Inflammatory macrophage (primary cell): ENCODE measurements around the gene KRT16.
A peak's percentile ranks its signal among the peaks of the same experiment; 100 is the strongest.
"Not testable (repeated sequence)": the region's sequence is repeated elsewhere in the genome, so short reads cannot be mapped to it uniquely, and the experiment has no call there.

Source experiments
- DNase-seq, 2 donors: peaks; one replicate each; pipeline ENCODE4 v3.0.0-alpha.2; 2020 to 2022

The KRT16 gene

GRCh38 chr17:41582061-41582968 lies 30.3 kb downstream of the KRT16 start:
- DNase-seq = not testable (repeated sequence)

- no peak for DNase-seq
Measured at GRCh38 chr17:41581366-41582060, 31.1 kb downstream of the KRT16 start.

DNA sequence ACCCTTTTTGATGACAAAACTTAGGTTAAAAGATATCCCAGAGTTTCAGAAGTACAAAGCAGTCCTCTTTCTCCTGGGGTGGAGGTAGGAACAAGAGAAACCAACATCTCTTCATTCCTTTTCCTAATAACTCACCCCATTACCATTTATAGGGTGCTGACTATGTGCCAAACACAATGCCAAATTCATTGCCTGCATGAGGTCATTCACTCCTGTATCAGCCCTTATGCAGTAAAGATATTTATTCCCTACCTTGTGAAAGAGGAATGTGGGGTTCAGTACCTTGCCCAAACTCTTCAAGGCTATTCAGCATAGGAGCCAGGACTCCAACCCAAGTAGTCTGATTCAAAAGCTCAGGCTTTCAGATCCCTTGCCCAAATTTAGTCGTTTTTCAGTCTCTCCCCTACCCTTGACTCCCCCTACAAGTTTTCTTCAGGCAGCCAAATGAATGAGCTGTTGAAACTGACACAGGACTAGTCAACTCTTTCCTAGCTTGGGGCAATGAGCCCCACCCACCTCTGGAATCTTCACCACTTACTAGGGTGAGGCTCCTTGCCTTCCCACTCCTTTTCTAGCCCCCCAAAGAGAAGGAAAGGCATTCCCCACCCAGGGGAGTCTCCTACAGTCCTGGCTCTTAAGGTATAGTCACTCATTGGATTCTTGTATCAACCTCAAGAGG lies 31.7 kb downstream of the KRT16 start:
- no peak for DNase-seq

DNA sequence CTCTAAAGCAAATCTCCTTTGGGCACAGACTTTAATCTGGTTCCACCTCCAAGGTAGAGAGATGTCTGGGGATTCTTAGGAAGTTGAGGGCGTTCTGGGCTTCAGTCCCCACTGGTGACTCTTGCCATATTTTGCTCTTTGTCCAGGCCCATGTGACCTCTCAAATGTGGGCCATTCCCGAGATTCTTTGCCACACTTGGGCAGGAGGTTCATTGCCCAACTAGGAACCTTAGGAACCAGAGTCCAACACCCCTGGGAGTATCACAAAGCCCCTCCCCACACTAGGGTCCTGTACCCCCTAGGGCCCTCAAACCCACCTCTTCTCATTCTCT lies 32.4 kb downstream of the KRT16 start:
- DNase-seq = no peak

- DNase-seq = peak; percentile 87 to 88
Measured at GRCh38 chr17:41579484-41580243, 32.9 kb downstream of the KRT16 start.

DNA sequence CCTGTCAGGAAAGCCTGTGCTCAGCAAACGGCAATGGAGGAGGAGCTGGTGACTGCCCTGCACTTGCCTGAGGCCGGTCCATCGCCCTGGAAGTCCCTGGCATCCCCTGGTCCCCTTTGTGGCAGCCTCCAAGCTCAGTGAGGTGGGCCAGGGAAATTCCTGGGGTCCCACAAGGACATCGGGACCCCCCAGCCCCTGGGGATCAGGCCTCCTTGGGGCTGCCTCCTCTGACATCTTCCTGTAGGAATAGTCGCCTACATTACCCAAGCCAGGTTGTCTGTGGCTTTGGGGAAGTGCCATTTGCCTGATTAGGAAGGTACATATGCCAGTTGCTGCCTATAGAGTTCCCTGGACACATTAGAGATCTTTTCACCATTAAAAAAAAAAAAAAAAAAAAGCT lies 33.6 kb downstream of the KRT16 start:
- DNase-seq = no peak

DNA sequence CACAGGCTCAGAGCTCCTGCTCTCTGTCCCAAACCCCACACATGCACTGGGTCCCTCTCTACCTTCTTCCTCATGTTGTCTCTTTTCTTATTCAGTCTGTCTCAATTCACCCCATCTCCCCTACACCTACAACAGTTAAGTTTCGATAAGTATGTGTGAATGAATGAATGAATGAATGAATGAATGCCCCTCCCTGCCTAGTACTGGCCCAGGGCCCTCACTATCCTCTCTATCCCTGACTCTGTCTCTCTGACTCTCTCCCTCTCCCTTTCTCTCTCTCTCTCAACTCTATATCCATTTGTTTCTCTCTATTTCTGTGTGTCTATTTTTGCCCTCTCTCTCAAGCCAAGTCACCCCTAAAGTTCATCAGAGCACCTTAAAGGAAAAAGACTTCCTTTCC lies 34.0 kb downstream of the KRT16 start:
- no peak for DNase-seq

DNA sequence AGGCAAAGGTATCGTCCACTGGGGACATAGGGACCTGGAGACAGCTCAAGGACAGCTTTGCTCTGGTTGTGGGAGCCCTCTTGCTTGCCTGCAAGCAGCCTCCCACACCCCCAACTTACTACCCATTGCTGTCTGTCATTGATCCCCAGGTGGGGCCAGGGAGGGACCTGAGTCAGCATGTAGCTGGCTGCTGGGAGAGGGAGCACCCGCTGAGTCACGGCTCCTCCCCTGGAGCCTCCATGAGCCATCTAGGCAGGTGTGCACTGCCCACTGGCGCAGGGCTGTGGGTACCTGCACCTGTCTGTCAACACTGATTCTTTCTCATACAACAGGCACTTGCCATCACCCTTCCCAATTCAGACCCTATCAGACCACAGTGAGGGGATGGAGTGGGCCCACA lies 35.8 kb downstream of the KRT16 start:
- not testable (repeated sequence) for DNase-seq

- no peak for DNase-seq
Measured at GRCh38 chr17:41575336-41575735, 37.2 kb downstream of the KRT16 start.

GRCh38 chr17:41571561-41572434 lies 40.8 kb downstream of the KRT16 start, which contains the start of gene KRT9:
Gene KRT9, minus strand, starts transcription at chr17:41572059. Its CDS starts 67 bp downstream, at chr17:41571992.
- no peak for DNase-seq

DNA sequence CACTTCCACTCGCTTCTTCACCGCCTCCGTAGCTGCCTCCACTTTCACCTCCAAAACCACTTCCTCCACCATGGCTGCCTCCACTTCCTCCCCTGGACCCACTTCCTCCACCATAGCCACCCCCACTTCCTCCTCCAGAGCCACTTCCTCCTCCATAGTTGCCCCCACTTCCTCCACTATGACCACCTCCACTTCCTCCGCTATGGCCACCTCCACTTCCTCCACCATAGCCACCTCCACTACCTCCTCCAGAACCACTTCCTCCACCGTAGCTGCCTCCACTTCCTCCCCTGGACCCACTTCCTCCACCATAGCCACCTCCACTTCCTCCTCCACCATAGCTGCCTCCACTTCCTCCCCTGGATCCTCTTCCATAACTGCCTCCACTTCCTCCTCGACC lies 45.2 kb downstream of the KRT16 start:
- DNase-seq = peak in 1 of 2 donors; percentile 25

DNA sequence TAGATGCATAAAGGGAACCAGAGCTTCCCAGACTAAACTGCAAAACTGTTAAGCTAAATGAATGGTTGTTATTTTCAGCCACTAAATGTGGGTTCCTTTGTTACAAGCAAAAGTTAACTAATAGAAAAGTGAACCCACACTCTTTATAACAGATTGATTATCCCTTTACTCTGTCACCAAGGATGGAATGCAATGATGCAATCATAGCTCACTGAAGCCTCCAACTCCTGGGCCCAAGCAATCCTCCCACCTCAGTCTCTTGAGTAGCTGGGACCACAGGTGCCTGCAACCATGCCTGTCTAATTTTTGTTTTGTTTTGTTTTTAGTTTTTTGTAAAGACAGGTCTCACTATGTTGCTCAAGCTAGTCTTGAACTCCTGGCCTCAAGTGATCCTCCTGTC lies 47.2 kb downstream of the KRT16 start:
- no peak for DNase-seq

DNA sequence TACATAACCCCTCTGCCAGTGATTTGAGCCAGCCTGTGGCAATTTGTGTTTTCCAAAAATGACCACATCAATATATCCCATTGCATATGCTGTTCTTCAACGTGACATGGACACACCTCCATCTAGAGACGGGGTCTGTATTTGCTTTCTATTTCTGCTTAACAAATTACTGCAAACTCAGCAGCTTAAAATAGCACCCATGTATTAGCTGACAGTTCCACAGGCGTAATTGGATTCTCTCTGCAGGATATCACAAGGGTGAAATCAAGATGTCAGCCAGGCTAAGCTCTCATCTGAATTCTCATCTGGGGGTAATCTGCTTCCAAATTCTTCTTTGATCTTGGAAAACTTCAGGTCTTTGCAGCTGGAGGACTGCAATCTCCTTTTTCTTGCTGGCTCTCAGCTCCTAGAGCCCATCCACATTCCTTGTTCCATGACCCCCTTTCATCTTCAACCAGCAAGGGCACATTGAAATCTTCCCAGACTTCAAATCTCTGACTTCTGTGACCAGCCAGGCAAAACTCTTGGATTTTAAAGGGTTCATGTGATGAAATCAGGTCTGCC lies 48.9 kb downstream of the KRT16 start:
- DNase-seq = no peak

DNA sequence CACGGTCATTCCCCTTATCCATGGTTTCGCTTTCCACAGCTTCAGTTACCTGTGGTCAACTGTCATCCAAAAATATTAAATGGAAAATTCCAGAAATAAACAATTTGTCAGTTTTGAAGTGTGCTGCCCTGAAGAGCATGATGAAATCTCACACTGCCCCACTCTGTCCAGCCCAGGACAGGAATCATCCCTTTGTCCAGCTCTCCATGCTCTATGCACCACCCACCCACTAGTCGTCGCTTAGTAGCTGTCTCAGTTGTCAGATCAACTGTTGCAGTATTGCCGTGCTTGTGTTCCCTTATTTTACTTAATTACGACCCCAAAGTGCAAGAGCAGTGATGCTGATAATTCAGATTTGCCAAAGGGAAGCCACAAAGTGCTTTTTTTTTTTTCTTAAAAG lies 51.0 kb downstream of the KRT16 start:
- no peak for DNase-seq
